LNCaP clone FGC (cell line): ENCODE data around the gene RPL27.

ENCODE experiments used
- DNase-seq: peaks from one replicate; pipeline ENCODE4 v3.0.0-alpha.2; 2011; ENCODE audit warnings: low read depth
- H3K4me3 ChIP-seq: 2 replicates; pipeline ENCODE4 v1.5.1; 2011; ENCODE audit warnings: mild to moderate bottlenecking, low read depth, low read length, control low read depth
- CTCF ChIP-seq: IDR thresholded peaks from 2 replicates; pipeline ENCODE4 v1.5.1; 2012; ENCODE audit warnings: mild to moderate bottlenecking; ENCODE audit not compliant: control insufficient read depth, insufficient read depth; ENCODE audit errors: extremely low read depth

The RPL27 gene

GRCh38 chr17:43042025-43042628 is 43.9 kb downstream of the RPL27 start:
- TF ChIP-seq CTCF: no peak
- DNase-seq: no peak
- H3K4me3 ChIP-seq: no peak overlapping the region

GRCh38 chr17:43043307-43043706 is 45.1 kb downstream of the RPL27 start:
- DNase-seq: no peak
- no peak for TF ChIP-seq CTCF
- H3K4me3 ChIP-seq: no peak overlapping the region

GRCh38 chr17:43044024-43044423 is 45.8 kb downstream of the RPL27 start:
- DNase-seq: no peak
- TF ChIP-seq CTCF: no peak
- no peak overlapping the region for H3K4me3 ChIP-seq

- H3K4me3 ChIP-seq: no peak overlapping the region
- no peak for TF ChIP-seq CTCF
- DNase-seq: no peak
These were observed 53.8 kb downstream of the RPL27 start for GRCh38 chr17:43051969-43052368.
